ENCODE results near the gene CLDND1. TPM values are rescaled to one million over a fixed set of nuclear protein-coding genes. Genes with fewer than 3 reads are reported as not detected.
A peak's percentile ranks its signal among the peaks of the same experiment; 100 is the strongest.

The CLDND1 gene
- total and polyA plus RNA-seq, 10 of the 15 experiments (the other 5 are each of a cell fraction or from before 2014, with no cell fraction given): 97.8 to 225 (median 152) TPM

GRCh38 chr3:98551236-98551635, 28.5 kb upstream of the CLDND1 start:
- ChIA-PET RAD21 (ENCODE audit: unreplicated experiment) (interaction anchor here (0.9 to 20.2 kb wide), 6 partner anchors 9 to 31 kb away, joined by 3 to 511 read pairs (median 8); partner anchors contain the start of genes CLDND1 and GPR15), POLR2A (interaction anchor here (1.5 to 23.2 kb wide), 4 partner anchors 11 to 23 kb away, joined by 4 to 350 read pairs (median 25); partner anchors contain the start of gene GPR15), SMC1A (ENCODE audit: uncharacterized antibody, unreplicated experiment) (interaction anchor here (0.7 to 23.6 kb wide), 9 partner anchors 11 to 188 kb away, joined by 3 to 603 read pairs (median 4); partner anchors contain the start of genes CLDND1 and GPR15), CTCF (interaction anchor here (0.7 to 2.7 kb wide), 5 partner anchors 10 to 19 kb away, joined by 3 to 14 read pairs (median 8); partner anchors contain the start of gene GPR15)
- DNase-seq (ENCODE audit: low read depth, low spot score): no peak
- intact Hi-C loops (cut with micrococcal nuclease; ENCODE audit: unreplicated experiment): loop anchor here (10.0 kb wide), 1 partner anchor 864 kb away; no protein-coding TSS in a partner anchor
- no peak for ATAC-seq
- FAIRE-seq: no peak
- no TSS peak for BruUV-seq (replicated peaks)
- peaks cover 20% of the 10 kb centered on the region; the same call in 1 of the 2 replicates for H3K4me1 ChIP-seq (ENCODE audit: control insufficient read depth, insufficient read depth, low read length)
- 92% methylated on average over 2 of the region's 2 CpGs for WGBS (ENCODE audit: insufficient coverage, insufficient replicate concordance, low lambda C conversion rate, missing lambda C conversion rate)
- peak overlapping the region; percentile 73; the same call in 1 of the 2 replicates for H3K4me3 ChIP-seq
- in situ Hi-C loops (cut with MboI): no loop called here
- no peaks in the 10 kb centered on the region for H3K36me3 ChIP-seq (ENCODE audit: control insufficient read depth in 2 of 2, insufficient read depth in 2 of 2, low read length in 1 of 2)
- H2AFZ ChIP-seq (ENCODE audit: control insufficient read depth, low read depth, low read length): no peak overlapping the region
- no peaks in the 10 kb centered on the region for H3K27me3 ChIP-seq (replicated peaks in 1 of 2; ENCODE audit: control insufficient read depth in 2 of 2, insufficient read depth in 2 of 2, low read length in 1 of 2)
- TF ChIP-seq, protein P1, sequence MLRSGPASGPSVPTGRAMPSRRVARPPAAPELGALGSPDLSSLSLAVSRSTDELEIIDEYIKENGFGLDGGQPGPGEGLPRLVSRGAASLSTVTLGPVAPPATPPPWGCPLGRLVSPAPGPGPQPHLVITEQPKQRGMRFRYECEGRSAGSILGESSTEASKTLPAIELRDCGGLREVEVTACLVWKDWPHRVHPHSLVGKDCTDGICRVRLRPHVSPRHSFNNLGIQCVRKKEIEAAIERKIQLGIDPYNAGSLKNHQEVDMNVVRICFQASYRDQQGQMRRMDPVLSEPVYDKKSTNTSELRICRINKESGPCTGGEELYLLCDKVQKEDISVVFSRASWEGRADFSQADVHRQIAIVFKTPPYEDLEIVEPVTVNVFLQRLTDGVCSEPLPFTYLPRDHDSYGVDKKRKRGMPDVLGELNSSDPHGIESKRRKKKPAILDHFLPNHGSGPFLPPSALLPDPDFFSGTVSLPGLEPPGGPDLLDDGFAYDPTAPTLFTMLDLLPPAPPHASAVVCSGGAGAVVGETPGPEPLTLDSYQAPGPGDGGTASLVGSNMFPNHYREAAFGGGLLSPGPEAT (IDR thresholded peaks at IDR 0.05; ENCODE audit: low read depth): no peak
- no peak for TF ChIP-seq BMI1 (IDR thresholded peaks at IDR 0.05; ENCODE audit: borderline replicate concordance)
- TF ChIP-seq DPF2 (IDR thresholded peaks at IDR 0.05): no peak
- 0 out of 2 replicates have a peak, but pooled peaks have one; percentile 15 for TF ChIP-seq MXI1 (IDR thresholded peaks at IDR 0.05; ENCODE audit: low read depth, low read length)
- TF ChIP-seq ZBTB40 (IDR thresholded peaks at IDR 0.05; ENCODE audit: borderline replicate concordance): no peak
- TF ChIP-seq MEF2A (IDR thresholded peaks at IDR 0.05; ENCODE audit: insufficient read depth, low read depth, low read length): no peak
- no peak for TF ChIP-seq E4F1 (IDR thresholded peaks at IDR 0.05; ENCODE audit: borderline replicate concordance, partially characterized antibody)
- no peak for TF ChIP-seq MTA2 (IDR thresholded peaks at IDR 0.05; ENCODE audit: low read depth)
- peak overlapping the region; percentile 94 for H3K9ac ChIP-seq (ENCODE audit: control insufficient read depth, insufficient read depth, low read length)
- peak overlapping the region; percentile 100 for H3K27ac ChIP-seq (ENCODE audit: control insufficient read depth, insufficient read depth)
- H3K79me2 ChIP-seq (ENCODE audit: control insufficient read depth, insufficient read depth, low read length): peaks cover 93% of the 10 kb centered on the region
- peak overlapping the region; percentile 57 for H3K4me2 ChIP-seq (ENCODE audit: control insufficient read depth, insufficient read depth)
- H3K9me3 ChIP-seq (replicated peaks; ENCODE audit: control insufficient read depth, insufficient read depth, low read length): no peaks in the 10 kb centered on the region
- H4K20me1 ChIP-seq (ENCODE audit: control insufficient read depth, insufficient read depth): no peaks in the 10 kb centered on the region
